NB4 (cell line): ENCODE measurements around the gene PGM1.

Source experiments
- POLR2A ChIP-seq: IDR thresholded peaks from 2 replicates; pipeline ENCODE4 v1.6.1; 2011; ENCODE audit warnings: mild to moderate bottlenecking; ENCODE audit not compliant: insufficient read length; ENCODE audit errors: extremely low read depth
- TF ChIP-seq, protein P1 (sequence below): IDR thresholded peaks from one replicate; pipeline ENCODE4 v1.5.1; 2012; ENCODE audit warnings: low read depth, low read length

DNA sequence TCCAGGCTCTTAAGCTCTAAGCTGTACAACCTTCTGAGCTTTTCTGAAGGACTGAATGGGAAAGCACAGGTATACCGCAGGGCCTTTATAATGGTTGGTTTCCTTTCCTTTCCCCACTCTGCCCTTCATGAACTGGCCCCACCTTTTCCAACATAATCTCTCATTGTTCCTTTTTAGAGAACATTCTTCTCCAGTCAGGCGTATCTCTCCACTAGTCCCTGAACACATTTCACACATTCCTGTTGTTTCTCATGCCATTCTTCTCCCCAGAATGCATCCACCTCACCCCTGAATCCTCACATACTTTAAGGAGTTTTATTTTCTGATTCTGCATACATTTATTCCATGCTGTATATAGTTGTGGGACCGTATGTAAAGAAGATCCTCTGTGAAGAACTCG, 41.3 kb downstream of the PGM1 start:
- TF ChIP-seq, protein P1, sequence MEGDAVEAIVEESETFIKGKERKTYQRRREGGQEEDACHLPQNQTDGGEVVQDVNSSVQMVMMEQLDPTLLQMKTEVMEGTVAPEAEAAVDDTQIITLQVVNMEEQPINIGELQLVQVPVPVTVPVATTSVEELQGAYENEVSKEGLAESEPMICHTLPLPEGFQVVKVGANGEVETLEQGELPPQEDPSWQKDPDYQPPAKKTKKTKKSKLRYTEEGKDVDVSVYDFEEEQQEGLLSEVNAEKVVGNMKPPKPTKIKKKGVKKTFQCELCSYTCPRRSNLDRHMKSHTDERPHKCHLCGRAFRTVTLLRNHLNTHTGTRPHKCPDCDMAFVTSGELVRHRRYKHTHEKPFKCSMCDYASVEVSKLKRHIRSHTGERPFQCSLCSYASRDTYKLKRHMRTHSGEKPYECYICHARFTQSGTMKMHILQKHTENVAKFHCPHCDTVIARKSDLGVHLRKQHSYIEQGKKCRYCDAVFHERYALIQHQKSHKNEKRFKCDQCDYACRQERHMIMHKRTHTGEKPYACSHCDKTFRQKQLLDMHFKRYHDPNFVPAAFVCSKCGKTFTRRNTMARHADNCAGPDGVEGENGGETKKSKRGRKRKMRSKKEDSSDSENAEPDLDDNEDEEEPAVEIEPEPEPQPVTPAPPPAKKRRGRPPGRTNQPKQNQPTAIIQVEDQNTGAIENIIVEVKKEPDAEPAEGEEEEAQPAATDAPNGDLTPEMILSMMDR: no peak
- no peak for TF ChIP-seq POLR2A
